MG63 (cell line): ENCODE data around the gene RAI1. TPM values are rescaled to one million over a fixed set of nuclear protein-coding genes. Genes with fewer than 3 reads are reported as not detected.

ENCODE experiments used
- DNase-seq: peaks from one replicate; pipeline ENCODE4 v3.0.0-alpha.2; 2020
- H3K27me3 ChIP-seq: fragments of 250-450 bp; sonication (Bioruptor Pico); 2 replicates; pipeline ENCODE4 v1.5.1; 2020; ENCODE audit warnings: mild to moderate bottlenecking, moderate library complexity
- H3K36me3 ChIP-seq: fragments of 250-450 bp; sonication (Bioruptor Pico); 2 replicates; pipeline ENCODE4 v1.5.1; 2020; ENCODE audit warnings: mild to moderate bottlenecking, moderate library complexity
- H3K4me3 ChIP-seq: fragments of 250-450 bp; sonication (Bioruptor Pico); 2 replicates; pipeline ENCODE4 v1.5.1; 2020; ENCODE audit warnings: mild to moderate bottlenecking, moderate library complexity
- H3K9me3 ChIP-seq: fragments of 250-450 bp; sonication (Bioruptor Pico); 2 replicates; pipeline ENCODE4 v1.5.1; 2020; ENCODE audit warnings: mild to moderate bottlenecking, moderate library complexity
- total RNA-seq: library from RNA; depleted of rRNA; stranded (reverse); fragments of >200 nt; shearing (Covaris generic); gene quantifications from 2 replicates; pipeline ENCODE4 v1.2.3, GENCODE V29; 2014; ENCODE audit warnings: low replicate concordance

Gene RAI1
- total RNA-seq, 1 experiment from 2014 or later, result 7.1 TPM

- Histone ChIP-seq H3K27me3 (no peaks in the 10 kb centered on the region), H3K4me3 (no peak overlapping the region)
- DNase-seq, result peak; percentile 50
These were observed 150.2 kb downstream of the RAI1 start for GRCh38 chr17:17831208-17832031.

GRCh38 chr17:17832032-17832363 is 150.7 kb downstream of the RAI1 start:
- no peak overlapping the region for H3K4me3 ChIP-seq
- no peaks in the 10 kb centered on the region for H3K27me3 ChIP-seq
- no peaks in the 10 kb centered on the region for H3K9me3 ChIP-seq
- H3K36me3 ChIP-seq, result peaks cover 20% of the 10 kb centered on the region
- no peak for DNase-seq

More at GRCh38 chr17:17831208-17832031, 150.2 kb downstream of the RAI1 start:
- H3K9me3 ChIP-seq, result no peaks in the 10 kb centered on the region
- peaks cover 18% of the 10 kb centered on the region for H3K36me3 ChIP-seq

- no peak for DNase-seq
- Histone ChIP-seq H3K4me3 (no peak overlapping the region), H3K27me3 (no peaks in the 10 kb centered on the region), H3K36me3 (peaks cover 20% of the 10 kb centered on the region), H3K9me3 (no peaks in the 10 kb centered on the region)
These were observed 152.6 kb downstream of the RAI1 start for GRCh38 chr17:17833658-17834357.

- Histone ChIP-seq H3K9me3 (no peaks in the 10 kb centered on the region), H3K4me3 (peak overlapping the region; percentile 86; the same call in 1 of the 2 replicates), H3K36me3 (peaks cover 20% of the 10 kb centered on the region), H3K27me3 (no peaks in the 10 kb centered on the region)
- DNase-seq, result no peak
These were observed 153.7 kb downstream of the RAI1 start for GRCh38 chr17:17834974-17835373.

- Histone ChIP-seq H3K36me3 (peaks cover 20% of the 10 kb centered on the region), H3K27me3 (no peaks in the 10 kb centered on the region), H3K9me3 (no peaks in the 10 kb centered on the region), H3K4me3 (peak overlapping the region; percentile 86)
- DNase-seq, result no peak
These were observed 154.4 kb downstream of the RAI1 start for GRCh38 chr17:17835415-17836249.

GRCh38 chr17:17836250-17836817 is 155.1 kb downstream of the RAI1 start:
- H3K27me3 ChIP-seq, result no peaks in the 10 kb centered on the region
- peak; percentile 88 for DNase-seq
- H3K36me3 ChIP-seq, result peaks cover 20% of the 10 kb centered on the region
- H3K9me3 ChIP-seq, result no peaks in the 10 kb centered on the region
- peak overlapping the region; percentile 86 for H3K4me3 ChIP-seq

- Histone ChIP-seq H3K36me3 (peaks cover 20% of the 10 kb centered on the region), H3K4me3 (peak within 1 kb of the TSS; percentile 86), H3K9me3 (no peaks in the 10 kb centered on the region), H3K27me3 (no peaks in the 10 kb centered on the region)
- DNase-seq, result peak; percentile 48
These were observed 155.6 kb downstream of the RAI1 start, which contains the start of gene SREBF1 for GRCh38 chr17:17836818-17837379. SREBF1 (minus strand) TSS chr17:17836986; CDS start chr17:17836817, 169 bp downstream.

- peak overlapping the region; percentile 86 for H3K4me3 ChIP-seq
- no peaks in the 10 kb centered on the region for H3K27me3 ChIP-seq
- H3K9me3 ChIP-seq, result no peaks in the 10 kb centered on the region
These were observed 156.1 kb downstream of the RAI1 start for GRCh38 chr17:17837380-17837821.

GRCh38 chr17:17837966-17838962 is 157.0 kb downstream of the RAI1 start:
- H3K36me3 ChIP-seq, result peaks cover 15% of the 10 kb centered on the region
- no peak for DNase-seq

More at GRCh38 chr17:17837380-17837821, 156.1 kb downstream of the RAI1 start:
- peaks cover 16% of the 10 kb centered on the region for H3K36me3 ChIP-seq
- peak; percentile 57 for DNase-seq

GRCh38 chr17:17839791-17840707 is 158.8 kb downstream of the RAI1 start:
- peaks cover 13% of the 10 kb centered on the region for H3K36me3 ChIP-seq
- DNase-seq, result peak; percentile 88
- no peaks in the 10 kb centered on the region for H3K9me3 ChIP-seq
- H3K27me3 ChIP-seq, result no peaks in the 10 kb centered on the region
- peak overlapping the region; percentile 56 for H3K4me3 ChIP-seq

More at GRCh38 chr17:17837966-17838962, 157.0 kb downstream of the RAI1 start:
- H3K9me3 ChIP-seq, result no peaks in the 10 kb centered on the region
- H3K27me3 ChIP-seq, result no peaks in the 10 kb centered on the region
- H3K4me3 ChIP-seq, result no peak overlapping the region

- Histone ChIP-seq H3K27me3 (no peaks in the 10 kb centered on the region), H3K4me3 (no peak overlapping the region), H3K9me3 (no peaks in the 10 kb centered on the region), H3K36me3 (peaks cover 5% of the 10 kb centered on the region)
- DNase-seq, result peak; percentile 12
These were observed 159.7 kb downstream of the RAI1 start for GRCh38 chr17:17840751-17841591.

- DNase-seq, result no peak
- Histone ChIP-seq H3K4me3 (no peak overlapping the region), H3K36me3 (no peaks in the 10 kb centered on the region), H3K27me3 (no peaks in the 10 kb centered on the region), H3K9me3 (no peaks in the 10 kb centered on the region)
These were observed 160.4 kb downstream of the RAI1 start for GRCh38 chr17:17841601-17842025.

- Histone ChIP-seq H3K9me3 (no peaks in the 10 kb centered on the region), H3K4me3 (no peak overlapping the region), H3K36me3 (no peaks in the 10 kb centered on the region), H3K27me3 (no peaks in the 10 kb centered on the region)
- DNase-seq, result no peak
These were observed 161.0 kb downstream of the RAI1 start for GRCh38 chr17:17842111-17842876.
